Measurements from ENCODE around the gene MORN5.

Gene MORN5

GRCh38 chr9:122239722-122240121 is 80.0 kb downstream of the MORN5 start:
- no peak overlapping the region for H3K4me3 ChIP-seq (ENCODE audit: low read depth, low read length)
- no peak for DNase-seq (ENCODE audit: low read depth)
- TF ChIP-seq, protein P1, sequence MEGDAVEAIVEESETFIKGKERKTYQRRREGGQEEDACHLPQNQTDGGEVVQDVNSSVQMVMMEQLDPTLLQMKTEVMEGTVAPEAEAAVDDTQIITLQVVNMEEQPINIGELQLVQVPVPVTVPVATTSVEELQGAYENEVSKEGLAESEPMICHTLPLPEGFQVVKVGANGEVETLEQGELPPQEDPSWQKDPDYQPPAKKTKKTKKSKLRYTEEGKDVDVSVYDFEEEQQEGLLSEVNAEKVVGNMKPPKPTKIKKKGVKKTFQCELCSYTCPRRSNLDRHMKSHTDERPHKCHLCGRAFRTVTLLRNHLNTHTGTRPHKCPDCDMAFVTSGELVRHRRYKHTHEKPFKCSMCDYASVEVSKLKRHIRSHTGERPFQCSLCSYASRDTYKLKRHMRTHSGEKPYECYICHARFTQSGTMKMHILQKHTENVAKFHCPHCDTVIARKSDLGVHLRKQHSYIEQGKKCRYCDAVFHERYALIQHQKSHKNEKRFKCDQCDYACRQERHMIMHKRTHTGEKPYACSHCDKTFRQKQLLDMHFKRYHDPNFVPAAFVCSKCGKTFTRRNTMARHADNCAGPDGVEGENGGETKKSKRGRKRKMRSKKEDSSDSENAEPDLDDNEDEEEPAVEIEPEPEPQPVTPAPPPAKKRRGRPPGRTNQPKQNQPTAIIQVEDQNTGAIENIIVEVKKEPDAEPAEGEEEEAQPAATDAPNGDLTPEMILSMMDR (IDR thresholded peaks at IDR 0.05; ENCODE audit: low read depth, low read length, missing control alignments): no peak

DNA sequence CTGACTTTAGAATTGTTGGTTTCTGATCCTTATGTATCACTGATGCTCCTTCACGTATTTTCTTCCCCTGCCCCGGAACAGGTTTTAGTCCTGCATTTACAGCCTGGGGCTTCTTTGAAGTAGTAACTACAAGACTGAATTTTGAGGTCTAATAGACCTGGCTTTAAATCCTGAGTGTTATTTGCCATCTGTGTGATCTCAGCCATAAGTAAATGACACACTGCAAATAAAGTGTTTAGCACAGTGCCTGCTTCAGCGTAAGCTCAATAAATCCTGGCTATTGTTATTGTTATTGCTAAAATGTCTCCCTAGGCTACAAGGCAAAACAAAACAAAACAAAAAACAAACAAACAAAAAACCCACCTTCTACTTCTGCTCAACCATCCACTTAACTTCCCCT is 84.6 kb downstream of the MORN5 start:
- H3K4me3 ChIP-seq (ENCODE audit: low read depth, low read length): no peak overlapping the region
- TF ChIP-seq, protein P1 (IDR thresholded peaks at IDR 0.05; ENCODE audit: low read depth, low read length, missing control alignments): no peak
- DNase-seq (ENCODE audit: low read depth): no peak

GRCh38 chr9:122246666-122247065 is 87.0 kb downstream of the MORN5 start:
- DNase-seq (ENCODE audit: low read depth): no peak
- TF ChIP-seq, protein P1 (IDR thresholded peaks at IDR 0.05; ENCODE audit: low read depth, low read length, missing control alignments): no peak
- H3K4me3 ChIP-seq (ENCODE audit: low read depth, low read length): no peak overlapping the region

- TF ChIP-seq, protein P1 (IDR thresholded peaks at IDR 0.05; ENCODE audit: low read depth, low read length, missing control alignments): no peak
- no peak overlapping the region for H3K4me3 ChIP-seq (ENCODE audit: low read depth, low read length)
- no peak for DNase-seq (ENCODE audit: low read depth)
Observed at GRCh38 chr9:122248448-122248865, 88.7 kb downstream of the MORN5 start.

Data from GM12864 (cell line).